ELR (cell line): ENCODE measurements around the gene AMOT.

Experiments
- DNase-seq: peaks from one replicate; pipeline ENCODE4 v3.0.0-alpha.2; 2015; ENCODE audit warnings: low read depth

Gene AMOT

GRCh38 chrX:112802541-112802940, 38.1 kb downstream of the AMOT start:
- no peak for DNase-seq

- DNase-seq: no peak
Measured at GRCh38 chrX:112800971-112801775, 39.5 kb downstream of the AMOT start.

- DNase-seq: no peak
Measured at GRCh38 chrX:112799425-112799824, 41.2 kb downstream of the AMOT start.

- DNase-seq: no peak
Measured at GRCh38 chrX:112798736-112799135, 41.9 kb downstream of the AMOT start.

- no peak for DNase-seq
Measured at GRCh38 chrX:112789931-112790330, 50.7 kb downstream of the AMOT start.

DNA sequence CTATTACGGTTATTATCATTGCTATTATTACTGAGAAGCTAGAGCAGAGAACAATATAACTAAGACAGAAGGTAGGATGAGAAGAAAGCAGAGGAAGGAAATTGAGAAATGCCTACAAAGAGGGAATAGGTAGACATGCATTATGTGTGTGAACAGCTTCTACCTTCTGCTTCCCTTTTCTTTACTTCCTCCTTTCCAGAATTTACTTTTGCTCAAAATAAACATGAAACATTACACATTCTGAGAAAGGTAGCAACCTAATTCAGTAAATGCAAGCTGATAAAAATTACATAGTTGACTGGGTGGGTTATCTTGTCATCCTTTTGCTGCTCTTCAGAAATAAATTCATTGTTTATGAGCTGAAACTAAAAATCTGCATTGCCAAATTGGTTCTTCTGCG, 54.6 kb downstream of the AMOT start:
- no peak for DNase-seq

GRCh38 chrX:112785344-112785743, 55.3 kb downstream of the AMOT start:
- DNase-seq: no peak

DNA sequence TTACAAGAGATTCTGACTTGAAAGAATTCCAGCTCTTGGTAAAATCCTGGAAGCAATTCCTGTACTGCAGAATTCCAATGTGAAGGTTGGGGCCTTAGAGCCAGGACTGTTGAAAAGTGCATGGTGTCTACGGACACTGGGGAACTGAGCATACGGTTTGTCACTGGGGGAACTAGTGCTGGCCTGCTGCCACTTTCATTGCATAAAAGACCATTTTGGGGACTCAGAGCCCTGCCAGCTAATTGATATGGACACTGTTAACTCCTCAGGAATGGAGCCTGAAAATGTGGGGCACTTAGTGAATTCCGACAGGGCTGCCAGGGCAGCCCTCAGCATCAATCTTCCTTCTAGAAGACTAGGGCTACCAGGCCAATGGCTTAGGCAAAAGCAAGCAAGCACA, 55.9 kb downstream of the AMOT start:
- no peak for DNase-seq

- DNase-seq: no peak
Measured at GRCh38 chrX:112779139-112779538, 61.5 kb downstream of the AMOT start.

DNA sequence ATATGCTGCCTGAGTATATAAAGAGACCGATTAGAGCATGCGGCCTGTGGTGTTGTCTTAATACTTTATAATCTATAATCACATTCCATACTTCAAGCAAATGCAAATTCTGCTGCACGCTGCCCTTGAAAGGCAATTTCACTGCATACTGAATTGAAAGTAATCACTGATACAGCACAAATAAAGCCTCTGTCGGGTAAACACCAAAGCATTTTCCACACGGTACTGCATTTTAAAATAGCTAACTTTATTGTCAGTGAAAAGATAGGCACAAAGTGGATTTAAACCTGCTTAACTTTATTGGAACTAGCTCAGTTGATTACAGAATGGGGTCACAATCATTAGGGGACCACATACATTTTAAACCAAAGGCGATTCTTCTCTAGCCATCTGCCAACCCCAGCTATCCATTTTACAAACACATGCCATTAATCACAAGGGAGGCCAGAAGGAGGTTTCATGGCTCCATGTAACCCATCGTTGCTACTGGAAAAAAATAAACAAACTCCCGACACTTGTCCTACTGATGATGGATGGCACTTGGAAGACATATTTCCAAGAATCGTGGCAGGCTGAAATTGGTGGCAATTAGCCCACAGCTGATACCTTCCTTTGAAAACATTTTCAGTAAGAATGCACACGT, 65.9 kb downstream of the AMOT start:
- no peak for DNase-seq

- no peak for DNase-seq
Measured at GRCh38 chrX:112774142-112774541, 66.5 kb downstream of the AMOT start.

DNA sequence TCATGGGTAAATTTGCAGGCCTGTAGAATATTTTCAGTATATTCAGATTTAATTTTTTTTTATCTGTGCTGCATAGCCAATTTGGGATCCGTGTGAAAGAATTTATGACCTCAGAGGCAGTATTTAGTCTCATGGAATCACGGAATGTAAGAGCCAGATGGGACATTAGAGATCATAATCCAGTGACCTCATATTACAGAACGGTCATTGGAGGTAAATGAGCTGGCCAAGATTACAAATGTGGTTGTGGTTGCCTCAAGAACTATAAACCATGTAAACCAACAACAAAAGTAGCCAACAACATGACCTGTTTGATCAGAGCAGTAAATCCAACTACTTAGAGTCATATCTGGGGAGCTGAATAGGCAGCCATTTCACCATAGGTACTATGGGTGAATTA, 71.6 kb downstream of the AMOT start:
- DNase-seq: no peak

GRCh38 chrX:112768563-112768962, 72.1 kb downstream of the AMOT start:
- DNase-seq: no peak

DNA sequence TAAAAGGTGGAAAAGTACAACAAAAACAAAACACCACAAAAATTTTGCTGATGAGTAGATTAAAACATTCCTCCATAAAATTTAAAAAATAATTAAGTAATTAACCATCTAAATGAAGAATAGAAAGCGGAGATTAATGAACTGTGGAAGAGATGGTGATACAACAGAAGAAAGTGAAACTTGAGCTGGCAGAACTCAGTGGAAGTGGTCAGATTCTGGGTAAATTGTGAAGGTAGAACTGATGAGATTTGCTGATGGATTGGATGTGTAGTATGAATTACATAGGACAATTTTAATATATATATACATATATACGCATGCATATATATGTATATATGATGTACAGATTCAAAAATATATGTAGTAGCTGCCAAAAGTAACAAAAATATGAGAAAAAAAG, 73.9 kb downstream of the AMOT start:
- no peak for DNase-seq

- DNase-seq: no peak
Measured at GRCh38 chrX:112761242-112762207, 79.1 kb downstream of the AMOT start.

DNA sequence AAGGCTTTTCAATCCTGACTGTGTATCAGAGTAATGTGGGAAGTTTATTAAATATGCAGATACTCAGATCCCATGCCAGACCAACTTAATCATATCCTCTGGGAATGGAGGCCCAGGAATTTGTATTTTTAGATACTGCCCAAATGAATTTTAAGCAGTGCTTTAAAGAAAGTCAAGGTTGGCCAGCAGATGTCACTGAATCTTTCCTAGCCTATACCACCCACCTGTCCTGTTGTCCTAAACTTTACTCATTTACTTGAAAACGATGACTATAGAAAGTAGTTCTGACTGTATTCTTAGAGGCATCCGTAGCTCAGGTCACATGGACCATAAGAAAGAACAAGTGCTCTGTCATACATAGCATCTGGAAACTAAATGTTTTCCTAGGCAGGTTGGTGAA, 79.9 kb downstream of the AMOT start:
- no peak for DNase-seq

GRCh38 chrX:112759966-112760365, 80.7 kb downstream of the AMOT start:
- no peak for DNase-seq

- DNase-seq: no peak
Measured at GRCh38 chrX:112759512-112759911, 81.1 kb downstream of the AMOT start.

DNA sequence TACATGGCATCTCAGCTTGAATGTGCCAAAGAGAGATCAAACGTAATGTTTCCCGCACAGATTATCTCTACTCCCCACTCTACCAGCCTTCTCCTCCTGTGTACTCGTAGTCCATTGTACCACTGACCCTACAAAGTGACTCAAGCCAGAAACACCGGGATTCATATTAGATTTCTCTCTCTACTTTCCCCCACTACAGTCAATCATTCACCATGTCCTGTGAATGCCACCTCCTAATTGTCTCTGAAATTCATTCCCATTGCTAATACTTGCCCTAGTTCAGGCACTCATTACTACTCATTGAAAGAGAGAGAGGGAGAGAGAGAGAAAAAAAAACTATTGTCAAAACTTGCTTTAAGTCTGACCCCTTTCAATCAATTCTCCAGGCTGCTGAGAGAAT, 82.7 kb downstream of the AMOT start:
- DNase-seq: no peak

DNA sequence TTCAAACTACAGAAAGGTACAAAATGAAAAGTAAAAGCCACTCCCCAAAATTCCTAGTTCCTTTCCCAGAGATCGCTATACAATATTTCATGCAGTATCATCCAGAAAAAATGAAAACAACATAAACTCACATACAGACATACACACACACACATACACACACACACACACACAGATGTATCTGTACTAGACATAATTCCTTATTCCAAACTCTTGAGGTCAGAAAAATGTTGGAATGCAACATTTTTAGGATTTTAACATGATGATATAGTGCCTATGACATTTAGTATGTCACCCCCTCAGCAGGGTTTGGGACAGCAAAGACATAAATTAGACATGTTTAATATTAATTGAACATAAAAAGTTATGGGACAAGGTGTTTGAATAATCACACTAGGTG, 87.5 kb downstream of the AMOT start:
- DNase-seq: no peak

GRCh38 chrX:112751076-112751475, 89.6 kb downstream of the AMOT start:
- no peak for DNase-seq

- no peak for DNase-seq
Measured at GRCh38 chrX:112746812-112747595, 93.6 kb downstream of the AMOT start.
